ENCODE data around the gene NPIPA3.
"Not testable (repeated sequence)": the region's sequence is repeated elsewhere in the genome, so short reads cannot be mapped to it uniquely, and the experiment has no call there.

The NPIPA3 gene

DNA sequence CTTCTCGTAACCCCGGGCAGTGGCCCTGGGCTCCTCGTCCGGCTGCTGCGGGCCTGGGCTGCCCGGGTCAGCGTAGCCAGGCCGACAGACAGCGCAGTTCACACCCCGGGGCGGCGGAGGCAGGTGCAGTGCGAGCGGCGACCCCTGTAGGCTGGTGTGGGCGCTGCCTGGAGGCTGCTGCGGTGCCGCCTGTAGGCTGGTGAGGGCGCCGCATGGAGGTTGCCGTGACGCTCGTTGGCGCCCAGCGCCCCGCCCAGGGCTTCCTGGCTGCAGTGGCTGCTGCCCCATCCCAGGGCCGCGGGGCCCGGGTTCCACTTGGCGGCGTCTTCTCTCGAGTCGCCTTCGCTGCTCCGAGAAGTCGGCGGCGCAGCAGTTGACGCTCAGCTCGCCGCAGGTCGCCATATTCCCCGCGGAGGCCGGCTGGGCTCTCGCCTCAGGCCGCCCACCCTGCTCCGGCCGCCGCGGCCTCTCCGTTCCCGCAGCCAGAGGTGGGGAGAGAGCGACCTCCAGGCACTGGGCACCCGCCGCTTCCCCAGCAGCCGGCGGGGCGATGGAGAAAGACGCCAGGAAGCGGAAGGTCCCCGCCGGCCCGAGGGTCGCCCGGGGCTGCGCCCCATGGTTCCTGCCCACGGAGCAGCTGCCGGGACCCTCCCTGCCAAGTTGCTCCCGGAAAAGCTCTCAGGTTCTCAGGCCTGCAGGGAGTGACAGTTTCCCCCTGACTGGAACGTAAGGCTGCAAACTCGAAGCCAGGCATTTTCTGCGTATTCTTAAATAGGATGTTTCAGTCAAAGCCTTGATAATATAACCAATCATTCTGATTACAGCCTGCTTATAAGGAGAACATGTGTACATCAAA, at the start of gene NPIPA3:
Gene NPIPA3, plus strand, starts transcription at position 256 of the 856 bp plus-strand sequence. CDS start 5,533 bp downstream, outside the sequence.
- DNase-seq = not testable (repeated sequence)

DNA sequence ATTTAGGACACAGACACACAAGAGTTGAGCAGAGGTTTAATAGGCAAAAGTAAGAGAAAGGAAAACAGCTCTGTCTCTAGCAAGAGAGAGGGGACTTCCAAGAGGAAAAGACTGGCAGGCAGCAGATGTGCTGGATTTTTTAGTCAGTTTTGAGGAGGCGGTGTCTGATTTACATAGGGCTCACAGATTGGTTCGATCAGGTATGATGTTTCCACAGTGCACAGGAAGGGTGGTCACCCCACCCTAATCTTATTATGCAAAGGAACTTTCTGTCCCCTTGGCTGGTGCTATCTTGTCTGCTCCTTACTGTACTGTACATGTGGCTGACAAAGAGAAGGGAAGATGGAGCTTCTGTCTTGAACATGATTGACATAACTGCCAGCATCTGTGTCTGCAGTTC, 45.1 kb upstream of the NPIPA3 start:
- peak; percentile 9 to 27 (median 13) for DNase-seq

DNA sequence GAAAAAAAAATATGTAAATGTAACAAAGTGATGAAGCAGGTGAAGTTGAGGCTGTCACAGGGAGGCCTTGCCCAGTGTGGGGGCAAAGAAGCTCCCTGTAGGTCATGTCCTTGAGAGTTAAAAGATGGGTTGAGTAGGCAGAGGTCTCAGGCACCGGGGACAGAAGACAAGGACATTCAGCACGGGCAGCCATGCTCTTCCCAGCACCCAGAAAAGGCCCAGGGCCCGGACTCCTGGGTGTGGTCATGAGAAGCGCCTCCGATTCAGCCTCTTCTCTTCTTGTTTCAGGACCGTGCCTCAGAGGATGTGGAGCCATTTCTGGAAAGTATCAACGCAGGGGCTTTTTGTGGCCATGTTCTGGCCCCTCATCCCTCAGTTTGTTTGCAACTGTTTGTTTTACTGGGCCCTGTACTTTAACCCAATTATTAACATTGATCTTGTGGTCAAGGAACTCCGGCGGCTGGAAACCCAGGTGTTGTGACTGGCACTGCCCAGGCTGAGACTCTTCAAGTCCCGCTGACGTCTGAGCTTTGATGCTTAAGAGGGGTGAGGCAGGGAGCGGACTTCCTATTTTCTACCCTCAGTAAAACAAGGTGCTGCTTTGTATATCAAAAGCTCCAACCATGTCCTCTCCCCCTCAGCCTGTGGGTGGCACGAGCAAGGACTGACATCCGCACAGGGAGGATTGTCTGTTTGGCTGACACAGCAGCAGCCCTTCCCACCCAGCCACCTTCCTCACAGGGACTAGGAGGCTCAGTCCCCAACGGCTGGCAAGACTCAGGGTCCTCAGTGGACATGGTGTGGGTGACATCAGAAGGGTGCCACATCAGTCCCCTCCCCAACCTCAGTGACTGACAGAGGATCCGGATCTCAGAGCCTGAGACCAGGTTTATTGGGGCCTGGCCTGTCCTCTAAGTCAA, 35.6 kb upstream of the NPIPA3 start:
- DNase-seq = no peak

DNA sequence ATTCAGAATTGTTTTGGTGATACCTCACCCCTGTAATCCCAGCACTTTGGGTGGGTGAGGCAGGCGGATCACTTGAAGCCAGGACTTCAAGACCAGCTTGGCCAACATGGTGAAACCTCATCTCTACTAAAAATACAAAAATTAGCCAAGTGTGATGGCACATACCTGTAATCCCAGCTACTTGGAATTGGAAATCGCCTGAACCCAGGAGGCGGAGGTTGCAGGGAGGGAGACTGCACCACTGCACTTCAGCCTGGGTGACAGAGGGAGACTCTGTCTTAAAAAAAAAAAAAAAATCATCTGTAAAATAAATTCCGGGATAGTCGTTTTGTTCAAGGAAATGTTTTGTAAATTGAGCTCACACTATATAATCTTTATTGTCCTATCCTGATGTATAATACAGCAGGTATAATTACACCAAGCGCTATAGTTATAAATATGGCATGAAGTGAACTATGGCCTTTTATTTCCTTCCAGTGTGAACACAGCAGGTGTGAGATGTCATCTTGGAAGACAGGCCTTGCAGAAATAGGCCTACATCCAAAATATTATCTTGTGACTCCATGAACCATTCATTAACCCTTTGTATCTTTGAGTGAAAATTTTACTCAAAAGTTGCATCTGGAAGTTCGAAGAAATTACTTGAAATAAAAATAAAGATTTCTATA, 34.5 kb upstream of the NPIPA3 start:
- no peak for DNase-seq

DNA sequence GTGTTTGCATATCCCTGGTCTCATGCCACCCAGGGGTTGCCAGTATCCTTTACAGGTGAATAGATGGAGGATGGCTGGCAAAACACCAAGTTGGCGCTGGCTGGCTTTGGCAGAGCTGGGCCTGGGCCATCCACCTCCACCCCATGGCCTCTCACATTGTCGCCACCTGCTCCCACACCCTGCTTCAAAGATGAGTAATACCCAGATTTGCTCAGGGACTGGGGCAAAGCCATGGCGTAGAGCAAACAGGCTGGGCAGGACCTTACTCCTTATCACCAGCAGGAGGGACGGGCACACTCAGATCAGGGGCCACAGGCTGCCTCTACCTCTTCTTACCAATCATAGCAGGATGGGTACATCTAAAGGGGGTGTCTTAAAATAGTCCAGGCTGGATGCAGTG, 33.4 kb upstream of the NPIPA3 start:
- DNase-seq = no peak

DNA sequence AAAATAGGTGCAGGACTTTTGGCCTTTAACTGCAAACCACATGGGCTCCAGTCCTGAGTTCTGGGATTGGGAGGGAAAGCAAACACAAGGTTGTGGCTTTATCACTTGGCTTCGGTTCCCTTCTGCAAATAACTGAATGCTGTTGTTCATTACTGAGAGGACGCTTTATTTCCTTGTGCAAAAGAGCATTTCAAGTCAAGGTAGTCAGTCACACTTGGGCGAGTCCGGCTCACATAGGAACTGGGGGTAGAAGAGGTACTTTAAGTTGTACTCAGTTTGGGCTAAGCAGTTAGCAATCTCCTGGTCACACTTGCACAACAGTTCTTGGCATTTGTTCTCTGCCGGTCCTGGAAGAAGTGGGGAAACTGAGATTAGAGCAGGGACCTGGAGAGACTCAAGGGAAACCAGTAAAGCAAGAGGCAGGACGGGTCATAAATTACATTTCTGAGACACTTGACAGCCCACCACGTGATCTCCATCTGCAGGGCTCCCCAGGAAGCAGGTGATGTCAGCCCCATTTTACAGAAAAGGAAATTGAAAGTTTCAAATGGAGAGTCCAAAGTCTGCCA, 30.7 kb upstream of the NPIPA3 start:
- peak; percentile 19 to 44 (median 39) for DNase-seq

DNA sequence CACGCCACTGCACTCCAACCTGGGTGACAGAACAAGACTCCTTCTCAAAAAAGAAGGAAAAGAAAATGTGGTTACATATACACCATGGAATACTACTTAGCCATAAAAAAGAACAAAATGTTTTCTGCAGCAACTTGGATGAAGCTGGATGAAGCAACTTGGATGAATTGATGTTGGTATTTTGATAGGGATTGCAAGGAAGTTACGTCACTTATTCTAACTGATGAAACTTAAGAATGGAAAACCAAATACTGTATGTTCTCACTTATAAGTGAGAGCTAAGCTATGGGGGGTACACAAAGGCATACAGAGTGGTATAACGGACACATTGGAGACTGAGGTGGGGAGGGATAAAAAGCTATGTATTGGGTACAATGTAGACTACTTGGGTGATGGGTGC, 26.6 kb upstream of the NPIPA3 start:
- DNase-seq = no peak

DNA sequence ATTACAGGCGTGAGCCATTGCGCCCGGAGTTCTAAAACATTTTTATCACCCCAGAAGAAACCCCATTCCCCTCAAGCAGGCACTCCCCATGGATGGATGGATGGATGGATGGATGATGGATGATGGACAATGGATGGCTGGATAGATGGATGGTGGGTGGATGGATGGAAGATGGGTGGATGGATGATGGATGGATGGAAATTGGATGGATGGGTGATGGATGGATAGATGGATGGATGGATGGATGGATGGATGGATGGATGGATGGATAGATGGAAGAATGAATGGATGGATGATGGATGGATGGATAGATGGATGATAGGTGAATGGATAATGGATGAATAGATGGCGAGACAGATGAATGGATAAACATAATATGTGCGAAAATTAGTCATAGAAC, 25.6 kb upstream of the NPIPA3 start:
- no peak for DNase-seq

DNA sequence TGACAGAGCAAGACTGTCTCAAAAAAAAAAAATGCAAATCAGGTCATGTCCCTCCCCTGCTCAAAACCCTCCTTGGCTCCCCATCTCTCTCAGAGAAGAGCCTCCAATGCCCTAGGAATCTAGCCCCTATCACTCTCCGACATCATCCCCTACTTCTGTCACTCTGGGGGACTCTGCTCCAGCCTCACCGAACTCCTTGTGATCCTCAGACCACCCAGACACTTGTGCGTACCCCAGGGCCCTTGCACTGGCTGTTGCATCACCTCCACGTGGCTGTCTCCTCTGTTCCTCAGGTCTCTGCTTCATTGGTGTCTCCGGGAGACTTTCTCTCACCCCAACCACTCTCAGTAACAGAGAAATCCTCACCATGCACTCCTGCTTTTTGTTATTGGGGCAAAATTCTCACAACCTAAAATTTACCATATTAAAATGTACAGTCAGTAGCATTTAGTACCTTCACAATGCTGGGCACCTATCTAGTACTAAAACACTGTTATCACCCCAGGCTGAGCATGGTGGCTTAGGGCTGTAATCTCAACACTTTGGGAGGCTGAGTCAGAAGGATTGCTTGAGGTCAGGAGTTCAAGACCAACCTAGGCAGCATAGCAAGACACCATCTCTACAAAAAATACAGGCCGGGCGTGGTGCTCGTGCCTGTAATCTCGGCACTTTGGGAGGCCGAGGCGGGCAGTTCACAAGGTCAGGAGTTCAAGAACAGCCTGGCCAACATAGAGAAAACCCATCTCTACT, 24.3 kb upstream of the NPIPA3 start:
- DNase-seq = no peak

DNA sequence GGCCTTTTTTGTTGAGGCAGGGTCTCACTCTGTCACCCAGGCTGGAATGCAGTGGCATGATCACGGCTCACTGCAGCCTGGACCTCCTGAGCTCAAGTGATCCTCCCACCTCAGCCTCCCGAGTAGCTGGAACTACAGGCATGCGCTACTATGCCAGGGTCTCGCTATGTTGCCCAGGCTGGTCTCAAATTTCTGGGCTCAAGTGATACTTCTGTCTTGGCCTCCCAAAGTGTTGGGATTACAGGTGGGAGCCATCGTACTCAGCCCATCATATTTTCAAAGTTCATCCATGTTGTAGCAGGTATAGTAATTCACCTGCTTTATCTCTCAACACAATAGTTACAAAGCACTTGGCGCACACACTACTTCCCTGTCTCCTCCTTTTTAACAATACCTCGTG, 22.8 kb upstream of the NPIPA3 start:
- DNase-seq = not testable (repeated sequence)

DNA sequence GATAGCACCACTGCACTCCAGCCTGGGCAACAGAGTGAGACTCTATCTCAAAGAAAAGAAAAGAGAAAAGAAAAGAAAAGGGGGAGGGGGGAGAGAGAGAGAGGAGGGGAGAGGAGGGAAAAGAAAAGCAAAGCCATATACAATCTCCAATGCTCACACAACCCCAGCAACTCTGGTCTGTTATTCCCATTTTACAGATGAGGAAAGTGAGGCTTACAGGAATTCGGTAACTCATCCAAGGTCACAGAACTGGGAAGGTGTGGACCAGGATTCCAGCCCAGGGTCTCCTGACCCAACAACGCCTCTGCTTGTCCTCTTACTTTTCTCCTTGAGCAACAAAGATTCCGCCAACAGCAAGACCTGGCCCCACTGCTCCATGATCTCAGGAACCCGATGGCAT, 22.1 kb upstream of the NPIPA3 start:
- DNase-seq = no peak

DNA sequence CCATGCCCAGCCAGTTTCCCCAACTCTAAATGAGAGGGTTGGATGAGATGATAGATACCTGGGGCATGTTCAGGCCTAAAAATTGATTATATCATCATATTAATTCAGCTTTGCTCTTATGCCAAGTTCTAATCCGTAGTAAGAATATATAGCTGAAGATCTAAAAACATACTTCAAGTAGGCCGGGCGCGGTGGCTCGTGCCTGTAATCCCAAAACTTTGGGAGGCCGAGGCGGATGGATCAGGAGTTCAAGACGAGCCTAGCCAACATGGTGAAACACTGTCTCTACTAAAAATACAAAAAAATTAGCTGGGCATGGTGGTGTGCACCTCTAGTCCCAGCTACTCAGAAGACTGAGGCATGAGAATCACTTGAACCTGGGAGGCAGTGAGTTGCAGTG, 21.1 kb upstream of the NPIPA3 start:
- DNase-seq = no peak

DNA sequence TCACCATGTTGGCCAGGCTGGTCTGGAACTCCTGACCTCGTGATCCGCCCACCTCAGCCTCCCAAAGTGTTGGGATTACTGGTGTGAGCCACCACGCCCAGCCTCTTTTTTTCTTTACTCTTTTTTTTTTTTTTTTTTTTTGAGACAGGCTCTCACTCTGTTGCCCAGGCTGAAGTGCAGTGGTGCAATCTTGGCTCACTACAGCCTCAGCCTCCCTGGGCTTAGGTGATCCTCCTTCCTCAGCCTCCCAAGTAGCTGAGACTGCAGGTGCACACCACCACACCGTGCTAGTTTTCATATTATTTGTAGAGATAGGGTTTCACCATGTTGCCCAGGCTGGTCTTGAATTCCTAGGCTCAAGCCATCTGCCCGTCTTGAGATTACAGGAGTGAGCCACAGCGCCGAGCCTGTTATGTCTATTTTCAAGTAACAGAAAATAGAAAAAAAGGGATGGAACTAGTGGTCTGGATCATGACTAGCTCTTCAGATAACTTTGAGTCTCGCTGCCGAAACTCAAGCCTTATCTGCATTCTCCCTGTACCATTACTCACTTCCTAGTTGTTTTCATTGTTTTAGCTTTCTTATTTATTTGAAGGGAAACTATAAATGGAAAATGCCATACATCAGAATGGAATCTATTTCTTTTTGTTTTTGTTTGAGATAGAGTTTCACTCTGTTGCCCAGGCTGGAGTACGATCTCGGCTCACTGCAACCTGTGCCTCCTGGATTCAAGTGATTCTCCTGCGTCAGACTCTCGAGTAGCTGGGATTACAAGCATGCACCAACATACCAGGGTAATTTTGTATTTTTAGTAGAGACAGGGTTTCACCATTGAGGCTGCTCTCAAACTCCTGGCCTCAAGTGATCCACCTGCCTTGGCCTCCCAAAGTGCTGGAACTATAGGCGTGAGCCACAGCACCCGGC, 17.1 kb upstream of the NPIPA3 start:
- DNase-seq = not testable (repeated sequence)

DNA sequence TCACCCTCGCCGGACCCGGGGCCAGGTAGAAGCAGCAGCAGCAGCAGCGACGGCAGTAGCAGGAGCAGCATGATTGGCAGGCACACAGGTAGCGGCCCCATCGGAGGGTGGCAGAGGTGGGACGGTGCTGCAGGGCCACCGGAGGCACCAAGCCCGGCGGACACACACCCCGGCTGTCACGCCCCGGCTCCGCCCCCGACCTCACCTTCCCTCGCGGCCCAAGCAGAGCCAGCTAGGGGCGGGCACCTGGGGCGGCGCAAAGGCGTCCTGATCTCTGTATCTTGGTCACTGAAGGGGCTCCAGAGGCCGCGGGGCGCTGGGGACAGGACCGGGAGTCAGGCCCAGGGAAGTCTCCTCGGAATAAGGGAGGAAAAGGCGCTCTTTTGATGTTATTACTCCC, 9.1 kb upstream of the NPIPA3 start, which contains the start of gene PLA2G10:
Gene PLA2G10, minus strand, starts transcription at position 180 of the 400 bp plus-strand sequence. Its CDS starts 79 bp downstream, at position 101.
- not testable (repeated sequence) for DNase-seq

DNA sequence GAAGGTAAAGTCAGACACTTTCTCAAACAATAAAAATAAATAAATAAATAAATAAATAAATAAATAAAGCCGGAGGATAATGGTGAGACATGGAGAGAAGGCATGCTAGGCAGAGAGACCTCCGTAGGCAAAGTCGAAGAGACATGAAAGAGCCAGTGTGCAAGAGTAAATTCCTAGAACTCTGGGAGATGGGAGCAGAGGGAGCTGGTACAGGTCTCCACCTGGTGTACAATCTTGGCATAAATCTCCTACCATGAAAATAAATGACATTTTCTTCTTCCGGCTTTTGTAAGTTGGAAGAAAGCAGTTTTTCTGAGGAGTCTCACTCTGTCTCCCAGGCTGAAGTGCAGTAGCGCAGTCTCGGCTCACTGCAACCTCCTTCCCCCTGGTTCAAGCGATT, 1.4 kb upstream of the NPIPA3 start:
- not testable (repeated sequence) for DNase-seq

DNA sequence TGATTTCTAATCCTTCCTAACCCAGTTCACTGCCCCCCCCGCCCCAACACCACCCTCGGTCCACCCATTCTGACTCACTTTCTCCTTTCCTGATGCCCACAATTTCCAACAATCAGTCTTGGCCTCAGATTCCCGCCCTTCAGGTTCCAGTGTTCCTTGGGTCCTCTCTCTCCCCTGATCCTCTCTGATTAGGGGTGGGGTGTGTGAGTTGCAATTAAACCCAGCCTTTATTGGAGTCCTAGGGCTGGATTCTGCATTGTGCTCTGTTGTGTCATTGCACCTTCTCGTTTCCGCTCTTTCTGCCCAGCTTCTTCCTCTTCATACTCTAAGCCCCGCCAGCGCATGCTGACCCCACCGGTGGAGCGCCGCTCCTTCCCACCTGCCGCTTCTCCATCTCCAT, 539 bp upstream of the NPIPA3 start:
- not testable (repeated sequence) for DNase-seq

DNA sequence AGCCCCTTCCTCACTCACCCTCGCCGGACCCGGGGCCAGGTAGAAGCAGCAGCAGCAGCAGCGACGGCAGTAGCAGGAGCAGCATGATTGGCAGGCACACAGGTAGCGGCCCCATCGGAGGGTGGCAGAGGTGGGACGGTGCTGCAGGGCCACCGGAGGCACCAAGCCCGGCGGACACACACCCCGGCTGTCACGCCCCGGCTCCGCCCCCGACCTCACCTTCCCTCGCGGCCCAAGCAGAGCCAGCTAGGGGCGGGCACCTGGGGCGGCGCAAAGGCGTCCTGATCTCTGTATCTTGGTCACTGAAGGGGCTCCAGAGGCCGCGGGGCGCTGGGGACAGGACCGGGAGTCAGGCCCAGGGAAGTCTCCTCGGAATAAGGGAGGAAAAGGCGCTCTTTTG, 30.0 kb downstream of the NPIPA3 start:
- DNase-seq = not testable (repeated sequence)

DNA sequence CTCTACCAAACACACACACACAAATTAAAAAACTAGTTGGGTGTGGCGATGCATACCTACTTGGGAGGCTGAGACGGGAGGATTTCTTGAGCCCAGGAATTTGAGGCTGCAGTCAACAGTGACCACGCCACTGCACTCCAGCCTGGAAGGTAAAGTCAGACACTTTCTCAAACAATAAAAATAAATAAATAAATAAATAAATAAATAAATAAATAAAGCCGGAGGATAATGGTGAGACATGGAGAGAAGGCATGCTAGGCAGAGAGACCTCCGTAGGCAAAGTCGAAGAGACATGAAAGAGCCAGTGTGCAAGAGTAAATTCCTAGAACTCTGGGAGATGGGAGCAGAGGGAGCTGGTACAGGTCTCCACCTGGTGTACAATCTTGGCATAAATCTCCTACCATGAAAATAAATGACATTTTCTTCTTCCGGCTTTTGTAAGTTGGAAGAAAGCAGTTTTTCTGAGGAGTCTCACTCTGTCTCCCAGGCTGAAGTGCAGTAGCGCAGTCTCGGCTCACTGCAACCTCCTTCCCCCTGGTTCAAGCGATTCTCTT, 37.7 kb downstream of the NPIPA3 start:
- not testable (repeated sequence) for DNase-seq

DNA sequence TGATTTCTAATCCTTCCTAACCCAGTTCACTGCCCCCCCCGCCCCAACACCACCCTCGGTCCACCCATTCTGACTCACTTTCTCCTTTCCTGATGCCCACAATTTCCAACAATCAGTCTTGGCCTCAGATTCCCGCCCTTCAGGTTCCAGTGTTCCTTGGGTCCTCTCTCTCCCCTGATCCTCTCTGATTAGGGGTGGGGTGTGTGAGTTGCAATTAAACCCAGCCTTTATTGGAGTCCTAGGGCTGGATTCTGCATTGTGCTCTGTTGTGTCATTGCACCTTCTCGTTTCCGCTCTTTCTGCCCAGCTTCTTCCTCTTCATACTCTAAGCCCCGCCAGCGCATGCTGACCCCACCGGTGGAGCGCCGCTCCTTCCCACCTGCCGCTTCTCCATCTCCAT, 38.6 kb downstream of the NPIPA3 start:
- not testable (repeated sequence) for DNase-seq

Measured in suppressor macrophage treated with lipopolysaccharide for 1 hour (primary cell).